Tongue (tissue), 3 donors: ENCODE results near the gene TRIM37. TPM values are rescaled to one million over a fixed set of nuclear protein-coding genes. Genes with fewer than 3 reads are reported as not detected.

Experiments
- DNase-seq: peaks from one replicate; pipeline ENCODE4 v3.0.0-alpha.2; 2015
- small RNA-seq: library from RNA; depleted of rRNA; stranded (forward); fragments of <200 nt; gene quantifications from one replicate; pipeline ENCODE3, GENCODE V24; 2014; ENCODE audit warnings: low replicate concordance
- total RNA-seq: library from RNA; depleted of rRNA; stranded (reverse); fragments of >200 nt; gene quantifications from one replicate; pipeline ENCODE4 v1.2.3, GENCODE V29; 2014

Gene TRIM37
- total RNA-seq, 1 donor from 2014 or later = 32.4 TPM

DNA sequence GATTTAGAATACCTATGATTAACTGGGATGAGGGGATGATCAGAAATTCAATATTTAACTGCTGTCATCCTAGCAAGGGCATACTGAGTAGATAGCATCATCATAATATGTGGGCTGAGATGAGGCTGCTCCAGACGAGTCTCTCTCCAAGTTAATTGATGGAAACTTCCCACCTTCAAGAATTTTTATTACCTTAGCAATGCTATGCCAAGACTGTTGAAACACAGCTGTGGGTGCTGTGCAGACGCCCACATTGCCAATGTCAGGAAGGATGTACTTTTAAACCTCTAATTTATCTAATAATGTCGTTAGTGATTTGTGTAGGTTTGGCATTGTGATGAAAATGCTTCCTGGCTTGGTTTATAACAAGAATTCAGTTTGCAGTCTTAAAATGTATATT is 170.4 kb downstream of the TRIM37 start:
- DNase-seq = no peak

DNA sequence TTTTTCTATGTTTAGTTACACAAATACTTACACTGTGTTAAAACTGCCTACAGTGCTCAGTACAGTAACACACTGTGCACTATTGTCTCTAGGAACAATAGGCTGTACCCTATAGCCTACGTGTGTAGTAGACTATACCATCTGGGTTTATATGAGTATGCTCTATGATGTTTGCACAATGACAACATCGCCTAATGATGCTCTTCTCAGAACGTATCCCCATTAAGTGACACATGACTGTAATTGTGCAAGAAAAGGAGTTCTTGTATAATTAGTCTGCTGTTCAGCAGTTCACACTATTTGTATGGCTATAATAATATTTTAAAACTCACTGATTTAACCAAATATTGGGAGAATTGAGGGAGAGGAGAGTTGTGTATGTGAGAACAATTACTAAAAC is 173.7 kb downstream of the TRIM37 start:
- DNase-seq = no peak

Small RNA genes lying within 50 kb of the gene (small RNA-seq; reads per million reads assigned to genes)
- gene MIR301A (18.7 reads per million, percentile 95 among the genes with 10 or more reads in this experiment), gene MIR454 (104 reads per million, percentile 97 among the genes with 10 or more reads in this experiment), gene RN7SL716P (not detected), gene RNU2-58P (0.31 reads per million, percentile 53 among the genes with 10 or more reads in this experiment)

Other genes with a start within 250 kb of the TRIM37 start
- 38.7 TPM for gene SKA2, start 48.3 kb upstream of the TRIM37 start, total RNA-seq
- gene PRR11, start 48.9 kb upstream of the TRIM37 start, total RNA-seq = 5.0 TPM
- gene SMG8, start 103.2 kb upstream of the TRIM37 start, total RNA-seq = 15.6 TPM
- 3.4 TPM for gene GDPD1, start 113.6 kb upstream of the TRIM37 start, total RNA-seq
- 39.3 TPM for gene YPEL2, start 224.8 kb upstream of the TRIM37 start, total RNA-seq